Pancreas (tissue), 10 donors: ENCODE measurements around the gene NXPE4. TPM values are rescaled to one million over a fixed set of nuclear protein-coding genes. Genes with fewer than 3 reads are reported as not detected.

Experiments used
- ATAC-seq, 4 donors: fragments of 200-7000 bp; cut with Tn5 transposase; one replicate each; pipeline versions ENCODE4 v1.8.0 to v1.9.1; 2020; ENCODE audit warnings: mild to moderate bottlenecking in 4 of 4, moderate library complexity in 4 of 4
- DNase-seq, 6 donors: peaks; one replicate each; pipeline ENCODE4 v3.0.0-alpha.2; 2020
- FAIRE-seq: peaks from 2 replicates; lab custom pipeline; 2012; peaks lifted over from hg19 to GRCh38; lab: Jason Lieb, UNC
- H3K27ac ChIP-seq, 4 donors: fragments of 200-600 bp; sonication (generic); 1 replicate in 3 of 4; 2 replicates in 1 of 4; pipeline versions ENCODE4 v1.5.0 to v1.8.0; 2020
- H3K27me3 ChIP-seq, 4 donors: fragments of 200-600 bp; one replicate each; pipeline ENCODE4 v1.8.0; 2021
- H3K36me3 ChIP-seq, 3 donors: fragments of 200-600 bp; sonication (generic) in 1 of 3; one replicate each; pipeline versions ENCODE4 v1.5.0 to v1.8.0; 2020 to 2021
- H3K4me1 ChIP-seq, 3 donors: fragments of 200-600 bp; one replicate each; pipeline ENCODE4 v1.8.0; 2021
- H3K4me3 ChIP-seq, 4 donors: fragments of 200-600 bp; sonication (generic) in 2 of 4; one replicate each; pipeline versions ENCODE4 v1.5.0 to v1.8.0; 2020 to 2021
- H3K9me3 ChIP-seq, 4 donors: fragments of 200-600 bp; one replicate each; pipeline ENCODE4 v1.8.0; 2021
- WGBS, 2 donors: extraction: QIAGEN DNeasy Blood & Tissue Kit; methylation state at CpG; one replicate each; pipeline ENCODE4 v1.1.7; 2013; 5-methylcytosine and 5-hydroxymethylcytosine counted together
- intact Hi-C, 3 donors: fragments of 100-400 bp; cut with DNase I; formaldehyde crosslinking; loops; one replicate each; pipeline versions ENCODE4 v1.11.1 to v1.14.2; 2022
- polyA plus RNA-seq, 2 donors: library from polyadenylated mRNA; stranded (reverse); fragments of 200-250 nt; gene quantifications; one replicate each; pipeline ENCODE4 v1.2.3, GENCODE V29; 2013
- total RNA-seq, 6 donors: library from RNA; stranded (reverse); fragmentation: NEBNext Ultra II Directional in 4 of 6; extraction: Animal tissue kit (Norgen Biotek cat#: 25700) in 4 of 6; gene quantifications; one replicate each; pipeline versions ENCODE4 v1.2.1 to v1.2.4, GENCODE V29; 2021 to 2023
- TF ChIP-seq, protein P1 (sequence below), 4 donors: fragments of 200-600 bp; sonication (generic) in 3 of 4; IDR thresholded peaks; one replicate each; pipeline versions ENCODE4 v1.5.0 to v1.8.0; 2021; ENCODE audit warnings: antibody characterized with exemption in 4 of 4
- donor health status: healthy with polysubstance abuse.
- donor health status: DM: no; HTN: no; CAD: no; lungs with moderate emphysema.
- donor health status: DM: no; HTN: no; CAD: no.
- donor health status: control.
- donor health status: control.
- donor health status: Bipolar disorder and iron deficiency.
- donor health status: DM: yes; HTN: yes; CAD: no.
- donor health status: DM: no; HTN: no; CAD: no.
- donor health status: DM: no; HTN: no; CAD: no.
- donor health status: DM: yes; HTN: yes; CAD: no.

Gene NXPE4
- total and polyA plus RNA-seq, 8 donors, result not detected

DNA sequence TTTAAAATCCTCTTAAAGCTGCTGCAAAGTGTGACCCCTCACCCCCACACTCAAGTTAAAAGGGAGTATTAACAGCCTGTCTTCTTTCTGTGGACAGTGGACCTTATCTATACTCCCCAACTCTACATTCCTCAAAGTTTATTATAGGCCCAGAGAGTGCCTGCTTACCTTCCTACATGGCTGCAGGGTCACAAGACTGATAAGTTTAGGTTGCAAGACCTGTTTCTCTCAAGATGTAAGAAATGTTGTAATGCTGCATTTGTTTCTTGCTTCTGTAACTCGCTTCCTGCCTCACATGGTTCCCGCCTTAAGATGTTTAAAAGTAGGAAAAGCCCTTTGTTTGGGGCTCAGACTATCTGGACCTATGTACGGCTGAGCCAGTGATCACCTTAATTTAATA lies 25.8 kb downstream of the NXPE4 start:
- no peak for DNase-seq
- Histone ChIP-seq H3K27ac (no peak overlapping the region), H3K4me1 (no peaks in the 10 kb centered on the region), H3K36me3 (no peaks in the 10 kb centered on the region), H3K9me3 (no peaks in the 10 kb centered on the region), H3K4me3 (no peak overlapping the region), H3K27me3 (no peaks in the 10 kb centered on the region)
- no peak for FAIRE-seq
- ATAC-seq, result no peak
- intact Hi-C loops, result no loop called here
- TF ChIP-seq, protein P1, sequence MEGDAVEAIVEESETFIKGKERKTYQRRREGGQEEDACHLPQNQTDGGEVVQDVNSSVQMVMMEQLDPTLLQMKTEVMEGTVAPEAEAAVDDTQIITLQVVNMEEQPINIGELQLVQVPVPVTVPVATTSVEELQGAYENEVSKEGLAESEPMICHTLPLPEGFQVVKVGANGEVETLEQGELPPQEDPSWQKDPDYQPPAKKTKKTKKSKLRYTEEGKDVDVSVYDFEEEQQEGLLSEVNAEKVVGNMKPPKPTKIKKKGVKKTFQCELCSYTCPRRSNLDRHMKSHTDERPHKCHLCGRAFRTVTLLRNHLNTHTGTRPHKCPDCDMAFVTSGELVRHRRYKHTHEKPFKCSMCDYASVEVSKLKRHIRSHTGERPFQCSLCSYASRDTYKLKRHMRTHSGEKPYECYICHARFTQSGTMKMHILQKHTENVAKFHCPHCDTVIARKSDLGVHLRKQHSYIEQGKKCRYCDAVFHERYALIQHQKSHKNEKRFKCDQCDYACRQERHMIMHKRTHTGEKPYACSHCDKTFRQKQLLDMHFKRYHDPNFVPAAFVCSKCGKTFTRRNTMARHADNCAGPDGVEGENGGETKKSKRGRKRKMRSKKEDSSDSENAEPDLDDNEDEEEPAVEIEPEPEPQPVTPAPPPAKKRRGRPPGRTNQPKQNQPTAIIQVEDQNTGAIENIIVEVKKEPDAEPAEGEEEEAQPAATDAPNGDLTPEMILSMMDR (IDR thresholded peaks at IDR 0.05), result no peak
- 66 to 85% methylated on average over 3 of the region's 3 CpGs for WGBS, 2 donors

- ATAC-seq (no peak), FAIRE-seq (no peak), DNase-seq (no peak)
- TF ChIP-seq, protein P1 (IDR thresholded peaks at IDR 0.05), result no peak
- Histone ChIP-seq H3K9me3 (no peaks in the 10 kb centered on the region), H3K4me3 (no peak overlapping the region), H3K36me3 (no peaks in the 10 kb centered on the region), H3K27me3 (no peaks in the 10 kb centered on the region), H3K4me1 (no peaks in the 10 kb centered on the region), H3K27ac (no peak overlapping the region)
- WGBS, 2 donors, result 36% methylated on average over 2 of the region's 2 CpGs
- intact Hi-C loops, result no loop called here
These were observed 29.3 kb downstream of the NXPE4 start for GRCh38 chr11:114566276-114566675.

GRCh38 chr11:114564831-114565230 lies 30.8 kb downstream of the NXPE4 start:
- Histone ChIP-seq H3K27ac (no peak overlapping the region), H3K4me1 (no peaks in the 10 kb centered on the region), H3K36me3 (no peaks in the 10 kb centered on the region), H3K9me3 (no peaks in the 10 kb centered on the region), H3K27me3 (no peaks in the 10 kb centered on the region), H3K4me3 (no peak overlapping the region)
- FAIRE-seq, result no peak
- DNase-seq, result no peak
- WGBS, 2 donors, result 68 to 75% methylated on average over 1 of the region's 1 CpG
- ATAC-seq, result no peak
- TF ChIP-seq, protein P1 (IDR thresholded peaks at IDR 0.05), result no peak
- intact Hi-C loops, result no loop called here

GRCh38 chr11:114563077-114563476 lies 32.5 kb downstream of the NXPE4 start:
- Histone ChIP-seq H3K27me3 (no peaks in the 10 kb centered on the region), H3K4me1 (no peaks in the 10 kb centered on the region), H3K27ac (no peak overlapping the region), H3K4me3 (no peak overlapping the region), H3K36me3 (no peaks in the 10 kb centered on the region), H3K9me3 (no peaks in the 10 kb centered on the region)
- intact Hi-C loops, result no loop called here
- ATAC-seq (no peak), FAIRE-seq (no peak), DNase-seq (no peak)
- TF ChIP-seq, protein P1 (IDR thresholded peaks at IDR 0.05), result no peak
- WGBS, 2 donors, result 23 to 36% methylated on average over 2 of the region's 2 CpGs

DNA sequence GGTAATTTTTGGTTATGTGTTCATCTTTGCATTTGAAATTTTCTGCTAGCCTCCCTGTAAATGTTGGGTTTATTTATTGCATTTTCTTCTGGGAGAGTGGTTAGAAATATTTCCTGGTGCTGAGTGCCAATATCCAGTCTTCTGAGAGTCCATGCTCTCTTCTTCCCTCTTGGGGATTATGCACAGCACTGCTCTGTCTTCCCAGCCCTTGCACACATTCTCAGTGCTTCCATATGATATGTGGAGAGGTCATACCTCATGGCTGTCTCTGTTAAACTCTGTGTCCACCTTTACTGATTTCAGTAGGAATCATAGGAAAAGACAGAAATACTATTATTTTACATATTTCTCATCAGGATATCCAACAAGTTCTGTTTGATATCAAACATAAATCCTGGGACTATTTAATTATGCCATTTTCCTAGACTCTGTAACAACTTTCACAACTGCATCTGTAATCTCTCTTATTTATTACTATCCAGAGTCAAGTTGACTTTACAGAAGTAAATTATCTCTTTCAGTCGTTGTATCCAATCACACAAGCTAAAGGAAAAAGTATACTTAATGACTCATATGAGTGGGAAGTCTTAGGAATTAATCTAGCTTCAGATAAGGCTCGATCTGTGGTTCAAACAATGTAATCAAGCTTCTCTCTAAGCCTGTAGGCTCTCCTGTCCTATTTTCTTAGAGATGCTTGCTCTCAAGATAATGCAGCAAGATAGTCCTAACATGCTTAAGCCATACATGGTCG lies 33.2 kb downstream of the NXPE4 start:
- TF ChIP-seq, protein P1 (IDR thresholded peaks at IDR 0.05), result no peak
- FAIRE-seq (no peak), ATAC-seq (peak in 1 of 4 donors; percentile 36), DNase-seq (no peak)
- Histone ChIP-seq H3K27me3 (no peaks in the 10 kb centered on the region), H3K36me3 (no peaks in the 10 kb centered on the region), H3K9me3 (no peaks in the 10 kb centered on the region), H3K4me1 (no peaks in the 10 kb centered on the region), H3K27ac (no peak overlapping the region), H3K4me3 (no peak overlapping the region)
- WGBS, 2 donors, result 14 to 20% methylated on average over 3 of the region's 3 CpGs
- intact Hi-C loops, result no loop called here
